Coronary artery (tissue), 2 donors: ENCODE results near the gene CAMTA1.

Experiments
- DNase-seq: peaks from one replicate; pipeline ENCODE4 v3.0.0-alpha.2; 2017; ENCODE audit warnings: low spot score
- H3K27ac ChIP-seq, 2 donors: fragments of 200-600 bp; sonication (generic); one replicate each; pipeline ENCODE4 v1.5.1; 2016 to 2019
- H3K4me3 ChIP-seq: fragments of 200-600 bp; sonication (generic); 2 replicates; pipeline ENCODE4 v1.5.1; 2016; ENCODE audit warnings: mild to moderate bottlenecking, moderate library complexity
- TF ChIP-seq, protein P1 (sequence below): fragments of 200-600 bp; sonication (generic); IDR thresholded peaks from one replicate; pipeline ENCODE4 v1.5.1; 2019; ENCODE audit warnings: antibody characterized with exemption

Gene CAMTA1

GRCh38 chr1:7253118-7253480 is 467.8 kb downstream of the CAMTA1 start:
- no peak for DNase-seq
- H3K4me3 ChIP-seq, result no peak overlapping the region
- TF ChIP-seq, protein P1, sequence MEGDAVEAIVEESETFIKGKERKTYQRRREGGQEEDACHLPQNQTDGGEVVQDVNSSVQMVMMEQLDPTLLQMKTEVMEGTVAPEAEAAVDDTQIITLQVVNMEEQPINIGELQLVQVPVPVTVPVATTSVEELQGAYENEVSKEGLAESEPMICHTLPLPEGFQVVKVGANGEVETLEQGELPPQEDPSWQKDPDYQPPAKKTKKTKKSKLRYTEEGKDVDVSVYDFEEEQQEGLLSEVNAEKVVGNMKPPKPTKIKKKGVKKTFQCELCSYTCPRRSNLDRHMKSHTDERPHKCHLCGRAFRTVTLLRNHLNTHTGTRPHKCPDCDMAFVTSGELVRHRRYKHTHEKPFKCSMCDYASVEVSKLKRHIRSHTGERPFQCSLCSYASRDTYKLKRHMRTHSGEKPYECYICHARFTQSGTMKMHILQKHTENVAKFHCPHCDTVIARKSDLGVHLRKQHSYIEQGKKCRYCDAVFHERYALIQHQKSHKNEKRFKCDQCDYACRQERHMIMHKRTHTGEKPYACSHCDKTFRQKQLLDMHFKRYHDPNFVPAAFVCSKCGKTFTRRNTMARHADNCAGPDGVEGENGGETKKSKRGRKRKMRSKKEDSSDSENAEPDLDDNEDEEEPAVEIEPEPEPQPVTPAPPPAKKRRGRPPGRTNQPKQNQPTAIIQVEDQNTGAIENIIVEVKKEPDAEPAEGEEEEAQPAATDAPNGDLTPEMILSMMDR, result no peak
- no peak overlapping the region for H3K27ac ChIP-seq

GRCh38 chr1:7253988-7254587 is 468.8 kb downstream of the CAMTA1 start:
- no peak for DNase-seq
- TF ChIP-seq, protein P1, result no peak

GRCh38 chr1:7255303-7256058 is 470.2 kb downstream of the CAMTA1 start:
- no peak for DNase-seq
- no peak overlapping the region for H3K4me3 ChIP-seq
- H3K27ac ChIP-seq, result no peak overlapping the region
- TF ChIP-seq, protein P1, result no peak

More at GRCh38 chr1:7253988-7254587, 468.8 kb downstream of the CAMTA1 start:
- Histone ChIP-seq H3K27ac (no peak overlapping the region), H3K4me3 (no peak overlapping the region)

DNA sequence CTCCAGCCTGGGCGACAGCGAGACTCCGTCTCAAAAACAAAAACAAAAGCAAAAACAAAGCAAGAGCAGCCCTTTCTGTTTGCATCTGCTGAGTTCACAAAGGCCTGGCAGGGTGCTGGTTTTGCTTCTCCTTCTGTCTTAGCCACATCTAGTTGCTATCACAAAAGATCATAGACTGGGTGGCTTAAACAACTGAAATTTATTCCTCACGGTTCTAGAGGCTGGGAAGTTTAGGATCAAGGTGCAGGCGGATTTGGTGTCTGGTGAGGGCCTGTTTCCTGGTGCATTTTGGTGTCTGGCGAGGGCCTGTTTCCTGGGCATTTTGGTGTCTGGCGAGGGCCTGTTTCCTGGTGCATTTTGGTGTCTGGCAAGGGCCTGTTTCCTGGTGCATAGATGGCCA is 471.3 kb downstream of the CAMTA1 start:
- Histone ChIP-seq H3K4me3 (no peak overlapping the region), H3K27ac (no peak overlapping the region)
- DNase-seq, result no peak
- TF ChIP-seq, protein P1, result no peak

GRCh38 chr1:7257225-7257624 is 472.0 kb downstream of the CAMTA1 start:
- no peak overlapping the region for H3K27ac ChIP-seq
- no peak overlapping the region for H3K4me3 ChIP-seq
- DNase-seq, result no peak
- TF ChIP-seq, protein P1, result no peak

DNA sequence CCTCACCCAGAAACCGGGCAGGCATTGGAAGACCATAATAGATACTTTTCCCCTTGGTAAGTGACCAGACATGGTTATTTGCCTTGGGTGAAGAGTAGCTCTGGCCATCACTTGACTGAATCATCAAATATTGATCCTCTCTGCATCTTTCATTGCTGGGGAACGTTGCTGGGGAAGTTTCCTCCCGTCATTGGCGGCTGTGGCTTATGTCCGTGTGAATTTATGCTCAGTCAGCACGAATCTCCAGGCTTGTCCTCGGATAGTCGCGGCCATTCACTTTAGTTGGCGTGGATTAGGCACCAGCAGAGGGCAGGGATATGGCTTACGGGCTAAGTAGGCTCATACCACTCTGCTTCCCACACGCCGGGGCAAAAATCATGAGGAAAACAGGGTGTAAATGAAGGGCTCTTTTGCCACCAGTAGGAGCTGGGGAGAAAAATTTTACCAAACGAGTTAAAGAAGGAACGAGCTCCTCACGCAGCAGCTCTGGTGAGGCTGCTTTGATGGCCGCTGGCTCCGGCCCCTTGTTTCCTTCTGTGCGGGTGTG is 473.4 kb downstream of the CAMTA1 start:
- Histone ChIP-seq H3K27ac (no peak overlapping the region), H3K4me3 (no peak overlapping the region)
- no peak for DNase-seq
- TF ChIP-seq, protein P1, result no peak

- TF ChIP-seq, protein P1, result no peak
- H3K4me3 ChIP-seq, result no peak overlapping the region
- no peak for DNase-seq
- H3K27ac ChIP-seq, result no peak overlapping the region
Measured at GRCh38 chr1:7259955-7260354, 474.7 kb downstream of the CAMTA1 start.
